Adipose tissue (tissue), 3 donors: ENCODE data around the gene TMEM256. TPM values are rescaled to one million over a fixed set of nuclear protein-coding genes. Genes with fewer than 3 reads are reported as not detected.
A peak's percentile ranks its signal among the peaks of the same experiment; 100 is the strongest.

Experiments
- H3K27ac ChIP-seq: one replicate; pipeline ENCODE4 v1.5.1; 2013; ENCODE audit warnings: low read depth, low read length
- WGBS, 3 donors: extraction: QIAGEN DNeasy Blood & Tissue Kit; methylation state at CpG; one replicate each; pipeline ENCODE4 v1.1.7; 2013; 5-methylcytosine and 5-hydroxymethylcytosine counted together
- polyA plus RNA-seq, 3 donors: library from polyadenylated mRNA; stranded (reverse); fragments of 200-250 nt; gene quantifications; one replicate each; pipeline ENCODE4 v1.2.3, GENCODE V29; 2013
- donor health status: healthy with polysubstance abuse.
- donor health status: Bipolar disorder and iron deficiency.
- donor health status: healthy.

Gene TMEM256
- polyA plus RNA-seq, 3 donors = 86.0 to 252 (median 173) TPM

GRCh38 chr17:7414837-7415236 is 10.9 kb upstream of the TMEM256 start:
- WGBS, 3 donors = 79 to 88% (median 87%) methylated on average over 14 of the region's 14 CpGs
- no peak overlapping the region for H3K27ac ChIP-seq

- no peak overlapping the region for H3K27ac ChIP-seq
- 62 to 81% (median 71%) methylated on average over 6 of the region's 6 CpGs for WGBS, 3 donors
These were observed 9.6 kb upstream of the TMEM256 start for GRCh38 chr17:7413346-7413985.

- H3K27ac ChIP-seq = no peak overlapping the region
- 83 to 97% (median 92%) methylated on average over 8 of the region's 8 CpGs for WGBS, 3 donors
These were observed 7.5 kb upstream of the TMEM256 start for GRCh38 chr17:7411427-7411750.

GRCh38 chr17:7410634-7411426 is 6.9 kb upstream of the TMEM256 start:
- WGBS, 3 donors = 87 to 91% (median 91%) methylated on average over 23 to 25 of the region's 25 CpGs
- H3K27ac ChIP-seq = no peak overlapping the region

- H3K27ac ChIP-seq = no peak overlapping the region
- WGBS, 3 donors = 90 to 94% (median 93%) methylated on average over 6 of the region's 6 CpGs
These were observed 5.8 kb upstream of the TMEM256 start for GRCh38 chr17:7409716-7410115.

- WGBS, 3 donors = 68 to 88% (median 86%) methylated on average over 6 of the region's 6 CpGs
- no peak overlapping the region for H3K27ac ChIP-seq
These were observed 5.0 kb upstream of the TMEM256 start for GRCh38 chr17:7408863-7409262.

GRCh38 chr17:7408252-7408727 is 4.4 kb upstream of the TMEM256 start:
- WGBS, 3 donors = 63 to 71% (median 69%) methylated on average over 33 to 58 of the region's 58 CpGs
- H3K27ac ChIP-seq = no peak overlapping the region

- WGBS, 3 donors = 46 to 55% (median 54%) methylated on average over 9 to 11 of the region's 12 CpGs
- no peak within 1 kb of the TSS for H3K27ac ChIP-seq
These were observed 3.8 kb upstream of the TMEM256 start, which contains the start of gene NLGN2 for GRCh38 chr17:7407485-7408251. Gene NLGN2, plus strand, starts transcription at chr17:7407845. Its CDS starts 411 bp downstream, at chr17:7408256.

- no peak overlapping the region for H3K27ac ChIP-seq
- WGBS, 3 donors = 85 to 90% (median 88%) methylated on average over 13 of the region's 13 CpGs
These were observed 3.2 kb upstream of the TMEM256 start for GRCh38 chr17:7407082-7407481.

GRCh38 chr17:7406235-7406825 is 2.4 kb upstream of the TMEM256 start:
- 50 to 80% (median 61%) methylated on average over 8 to 12 of the region's 12 CpGs for WGBS, 3 donors
- H3K27ac ChIP-seq = no peak overlapping the region

- H3K27ac ChIP-seq = peak overlapping the region; percentile 51
- 12 to 19% (median 17%) methylated on average over 27 to 37 of the region's 38 CpGs for WGBS, 3 donors
These were observed 1.7 kb upstream of the TMEM256 start for GRCh38 chr17:7405350-7406234.

- no peak overlapping the region for H3K27ac ChIP-seq
- 1 to 2% (median 1%) methylated on average over 41 to 63 of the region's 65 CpGs for WGBS, 3 donors
These were observed 946 bp upstream of the TMEM256 start for GRCh38 chr17:7404737-7405349.

GRCh38 chr17:7403727-7403976 is 245 bp downstream of the TMEM256 start:
- peak overlapping the region; percentile 32 for H3K27ac ChIP-seq
- 0% methylated on average over 10 to 13 of the region's 13 CpGs for WGBS, 3 donors

GRCh38 chr17:7403043-7403726 is 712 bp downstream of the TMEM256 start:
- H3K27ac ChIP-seq = peak overlapping the region; percentile 32
- WGBS, 3 donors = 10 to 14% (median 13%) methylated on average over 16 of the region's 16 CpGs

- 79 to 90% (median 83%) methylated on average over 2 of the region's 2 CpGs for WGBS, 3 donors
- H3K27ac ChIP-seq = no peak overlapping the region
These were observed 5.3 kb downstream of the TMEM256 start for GRCh38 chr17:7398612-7399011.

GRCh38 chr17:7396147-7396546 is 7.8 kb downstream of the TMEM256 start:
- H3K27ac ChIP-seq = no peak overlapping the region
- 85 to 90% (median 86%) methylated on average over 4 of the region's 4 CpGs for WGBS, 3 donors
